ENCODE measurements around the gene INSL3.

Gene INSL3

GRCh38 chr19:17841810-17842662 is 20.7 kb upstream of the INSL3 start:
- H3K27ac ChIP-seq: no peak overlapping the region
- no peak for TF ChIP-seq CTCF (IDR thresholded peaks at IDR 0.05; ENCODE audit: low read depth, low read length)
- no peak overlapping the region for H3K4me3 ChIP-seq (ENCODE audit: low read depth, low read length)
- DNase-seq: peak; percentile 69
- H3K27me3 ChIP-seq (ENCODE audit: insufficient read depth, low read depth, severe bottlenecking): no peaks in the 10 kb centered on the region
- no peaks in the 10 kb centered on the region for H3K9me3 ChIP-seq (ENCODE audit: severe bottlenecking)
- no peaks in the 10 kb centered on the region for H3K36me3 ChIP-seq

- Histone ChIP-seq H3K9me3 (ENCODE audit: severe bottlenecking) (no peaks in the 10 kb centered on the region), H3K27me3 (ENCODE audit: insufficient read depth, low read depth, severe bottlenecking) (no peaks in the 10 kb centered on the region), H3K4me3 (ENCODE audit: low read depth, low read length) (no peak overlapping the region), H3K27ac (no peak overlapping the region), H3K36me3 (no peaks in the 10 kb centered on the region)
- no peak for DNase-seq
- no peak for TF ChIP-seq CTCF (IDR thresholded peaks at IDR 0.05; ENCODE audit: low read depth, low read length)
Measured at GRCh38 chr19:17841371-17841809, 20.1 kb upstream of the INSL3 start.

GRCh38 chr19:17840019-17840418 is 18.7 kb upstream of the INSL3 start:
- DNase-seq: no peak
- H3K27ac ChIP-seq: no peak overlapping the region
- no peaks in the 10 kb centered on the region for H3K9me3 ChIP-seq (ENCODE audit: severe bottlenecking)
- H3K36me3 ChIP-seq: no peaks in the 10 kb centered on the region
- no peak for TF ChIP-seq CTCF (IDR thresholded peaks at IDR 0.05; ENCODE audit: low read depth, low read length)
- H3K27me3 ChIP-seq (ENCODE audit: insufficient read depth, low read depth, severe bottlenecking): no peaks in the 10 kb centered on the region
- H3K4me3 ChIP-seq (ENCODE audit: low read depth, low read length): no peak overlapping the region

- no peaks in the 10 kb centered on the region for H3K27me3 ChIP-seq (ENCODE audit: insufficient read depth, low read depth, severe bottlenecking)
- H3K27ac ChIP-seq: no peak overlapping the region
- H3K4me3 ChIP-seq (ENCODE audit: low read depth, low read length): no peak overlapping the region
- DNase-seq: no peak
- no peaks in the 10 kb centered on the region for H3K9me3 ChIP-seq (ENCODE audit: severe bottlenecking)
- H3K36me3 ChIP-seq: no peaks in the 10 kb centered on the region
- no peak for TF ChIP-seq CTCF (IDR thresholded peaks at IDR 0.05; ENCODE audit: low read depth, low read length)
Measured at GRCh38 chr19:17837972-17838371, 16.7 kb upstream of the INSL3 start.

- Histone ChIP-seq H3K27ac (no peak overlapping the region), H3K4me3 (ENCODE audit: low read depth, low read length) (no peak overlapping the region), H3K36me3 (no peaks in the 10 kb centered on the region), H3K9me3 (ENCODE audit: severe bottlenecking) (no peaks in the 10 kb centered on the region), H3K27me3 (ENCODE audit: insufficient read depth, low read depth, severe bottlenecking) (no peaks in the 10 kb centered on the region)
- TF ChIP-seq CTCF (IDR thresholded peaks at IDR 0.05; ENCODE audit: low read depth, low read length): no peak
- DNase-seq: no peak
Measured at GRCh38 chr19:17836530-17836929, 15.2 kb upstream of the INSL3 start.
